GM23248 (cell line): ENCODE measurements around the gene RNF126. TPM values are rescaled to one million over a fixed set of nuclear protein-coding genes. Genes with fewer than 3 reads are reported as not detected.

ENCODE experiments used
- DNase-seq: peaks from one replicate; pipeline ENCODE4 v3.0.0-alpha.2; 2015
- H2AFZ ChIP-seq: fragments of 200-600 bp; sonication (generic); 2 replicates; pipeline ENCODE4 v1.6.1; 2016; ENCODE audit warnings: antibody characterized with exemption
- H3F3A ChIP-seq: fragments of 200-600 bp; sonication (generic); 2 replicates; pipeline ENCODE4 v1.6.1; 2016; ENCODE audit warnings: mild to moderate bottlenecking, antibody characterized with exemption, mixed run types; ENCODE audit not compliant: insufficient read depth
- H3K27ac ChIP-seq: fragments of 200-600 bp; sonication (generic); 2 replicates; pipeline ENCODE4 v1.5.1; 2016; ENCODE audit warnings: mild to moderate bottlenecking
- H3K27me3 ChIP-seq: fragments of 200-600 bp; sonication (generic); replicated peaks from 2 replicates; pipeline ENCODE4 v1.6.1; 2016; ENCODE audit warnings: mild to moderate bottlenecking; ENCODE audit not compliant: insufficient read depth
- H3K36me3 ChIP-seq: fragments of 200-600 bp; sonication (generic); 2 replicates; pipeline ENCODE4 v1.6.1; 2016; ENCODE audit warnings: low read depth, mild to moderate bottlenecking
- H3K4me1 ChIP-seq: fragments of 200-600 bp; sonication (generic); 2 replicates; pipeline ENCODE4 v1.6.1; 2016; ENCODE audit warnings: mild to moderate bottlenecking; ENCODE audit not compliant: insufficient read depth
- H3K4me2 ChIP-seq: fragments of 200-600 bp; sonication (generic); one replicate; pipeline ENCODE4 v1.6.1; 2016; ENCODE audit warnings: mild to moderate bottlenecking; ENCODE audit not compliant: unreplicated experiment
- H3K4me3 ChIP-seq: fragments of 200-600 bp; sonication (generic); 2 replicates; pipeline ENCODE4 v1.5.1; 2016; ENCODE audit warnings: mild to moderate bottlenecking
- H3K79me2 ChIP-seq: fragments of 200-600 bp; sonication (generic); 2 replicates; pipeline ENCODE4 v1.6.1; 2016; ENCODE audit warnings: mild to moderate bottlenecking; ENCODE audit not compliant: insufficient read depth
- H3K9ac ChIP-seq: fragments of 200-600 bp; sonication (generic); 2 replicates; pipeline ENCODE4 v1.6.1; 2016; ENCODE audit warnings: mild to moderate bottlenecking
- H3K9me2 ChIP-seq: fragments of 200-600 bp; sonication (generic); 2 replicates; pipeline ENCODE4 v1.6.1; 2016; ENCODE audit warnings: mixed run types, mild to moderate bottlenecking, moderate library complexity; ENCODE audit not compliant: insufficient read depth
- H3K9me3 ChIP-seq: fragments of 200-600 bp; sonication (generic); one replicate; pipeline ENCODE4 v1.6.1; 2017; ENCODE audit warnings: low read depth
- H4K20me1 ChIP-seq: fragments of 200-600 bp; sonication (generic); 2 replicates; pipeline ENCODE4 v1.6.0; 2016; ENCODE audit not compliant: insufficient read depth
- EZH2 ChIP-seq: fragments of 200-600 bp; sonication (generic); IDR thresholded peaks from 2 replicates; pipeline ENCODE4 v1.6.1; 2018; ENCODE audit warnings: antibody characterized with exemption, mild to moderate bottlenecking; ENCODE audit not compliant: insufficient read depth, poor library complexity, severe bottlenecking
- EZH2phosphoT487 ChIP-seq: fragments of 200-600 bp; sonication (generic); IDR thresholded peaks from 2 replicates; pipeline ENCODE4 v1.6.1; 2018; ENCODE audit warnings: antibody characterized with exemption, moderate library complexity, mild to moderate bottlenecking, low read depth; ENCODE audit not compliant: insufficient read depth
- WGBS, 2 experiments: methylation state at CpG; one replicate each; pipeline ENCODE4 v1.1.6; 2015 to 2017; ENCODE audit warnings: low lambda C conversion rate in 2 of 2, low coverage in 1 of 2; ENCODE audit errors: missing lambda C conversion rate in 2 of 2; 5-methylcytosine and 5-hydroxymethylcytosine counted together
- in situ Hi-C: fragments of 300-500 bp; cut with MboI; formaldehyde crosslinking; loops from 2 replicates; pipeline ENCODE4 v1.15.0; 2020
- polyA plus RNA-seq: library from polyadenylated mRNA; unstranded; fragments of >200 nt; fragmentation: Nextera tagmentation; extraction: Ambion mirVana; gene quantifications from 2 replicates; pipeline ENCODE4 v1.2.1, GENCODE V29; 2016
- total RNA-seq: library from RNA; depleted of rRNA; stranded (reverse); fragments of >200 nt; shearing (Covaris generic); gene quantifications from 2 replicates; pipeline ENCODE4 v1.2.3, GENCODE V29; 2014

RNF126 gene
- total and polyA plus RNA-seq, 2 experiments from 2014 or later: 52.7 to 72.4 TPM

- no peaks in the 10 kb centered on the region for H4K20me1 ChIP-seq
- in situ Hi-C loops: no loop called here
- H2AFZ ChIP-seq: no peak overlapping the region
- no peak for TF ChIP-seq EZH2
- no peak for TF ChIP-seq EZH2phosphoT487
- no peaks in the 10 kb centered on the region for H3K36me3 ChIP-seq
- no peaks in the 10 kb centered on the region for H3K27me3 ChIP-seq
- H3F3A ChIP-seq: no peaks in the 10 kb centered on the region; the same call in 1 of the 2 replicates
- H3K79me2 ChIP-seq: peaks cover 19% of the 10 kb centered on the region; the same call in 1 of the 2 replicates
- peak overlapping the region; percentile 92 for H3K9ac ChIP-seq
- peak overlapping the region; percentile 64 for H3K4me2 ChIP-seq
- WGBS, 2 experiments: 5 to 13% methylated on average over 17 to 38 of the region's 69 CpGs
- peaks cover 5% of the 10 kb centered on the region; the same call in 1 of the 2 replicates for H3K4me1 ChIP-seq
- H3K4me3 ChIP-seq: peak overlapping the region; percentile 75
- H3K9me2 ChIP-seq: no peaks in the 10 kb centered on the region
- no peaks in the 10 kb centered on the region for H3K9me3 ChIP-seq
- peak; percentile 90 for DNase-seq
- peak overlapping the region; percentile 83 for H3K27ac ChIP-seq
Observed at GRCh38 chr19:679418-680286, 16.6 kb upstream of the RNF126 start.

DNA sequence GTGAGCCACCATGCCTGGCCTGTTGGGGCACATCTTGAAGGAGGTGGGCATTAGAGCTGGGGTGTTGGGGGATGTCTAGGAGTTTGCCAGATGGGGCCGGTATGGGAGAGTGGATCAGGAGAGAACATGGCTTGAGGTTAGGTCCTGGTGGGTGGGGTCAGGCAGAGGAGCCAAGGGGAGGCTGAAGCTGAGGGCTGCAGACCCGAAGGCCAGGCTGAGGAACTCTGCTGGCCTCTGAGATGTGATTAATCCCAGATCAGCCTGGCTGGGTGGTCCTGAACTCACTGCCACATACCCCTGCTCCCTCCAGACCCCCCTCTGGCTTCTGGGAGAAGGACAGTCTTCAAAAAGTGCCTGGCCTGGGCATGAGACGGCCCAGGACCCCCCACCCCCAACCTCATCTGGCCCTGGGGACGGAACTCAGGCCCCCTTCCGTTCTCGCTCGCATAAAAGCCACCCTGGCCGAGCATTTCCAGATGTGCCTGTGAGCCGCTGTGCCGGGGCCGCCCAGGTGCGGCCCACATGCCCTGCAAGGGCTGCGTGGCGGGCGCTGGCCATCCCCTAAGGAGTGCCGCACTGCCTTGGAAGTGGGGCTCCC is 15.9 kb upstream of the RNF126 start:
- Histone ChIP-seq H3K36me3 (no peaks in the 10 kb centered on the region), H3K4me1 (peaks cover 5% of the 10 kb centered on the region; the same call in 1 of the 2 replicates), H2AFZ (no peak overlapping the region), H3K4me2 (peak overlapping the region; percentile 64), H3K79me2 (peaks cover 19% of the 10 kb centered on the region; the same call in 1 of the 2 replicates), H3K9me2 (no peaks in the 10 kb centered on the region), H3K4me3 (peak overlapping the region; percentile 75), H3K9me3 (no peaks in the 10 kb centered on the region), H3K9ac (peak overlapping the region; percentile 92), H3F3A (no peaks in the 10 kb centered on the region; the same call in 1 of the 2 replicates), H4K20me1 (no peaks in the 10 kb centered on the region), H3K27ac (peak overlapping the region; percentile 83; the same call in 1 of the 2 replicates), H3K27me3 (no peaks in the 10 kb centered on the region)
- TF ChIP-seq EZH2phosphoT487: no peak
- no peak for TF ChIP-seq EZH2
- in situ Hi-C loops: no loop called here
- no peak for DNase-seq
- WGBS, 2 experiments: 77 to 80% methylated on average over 15 to 16 of the region's 16 CpGs

DNA sequence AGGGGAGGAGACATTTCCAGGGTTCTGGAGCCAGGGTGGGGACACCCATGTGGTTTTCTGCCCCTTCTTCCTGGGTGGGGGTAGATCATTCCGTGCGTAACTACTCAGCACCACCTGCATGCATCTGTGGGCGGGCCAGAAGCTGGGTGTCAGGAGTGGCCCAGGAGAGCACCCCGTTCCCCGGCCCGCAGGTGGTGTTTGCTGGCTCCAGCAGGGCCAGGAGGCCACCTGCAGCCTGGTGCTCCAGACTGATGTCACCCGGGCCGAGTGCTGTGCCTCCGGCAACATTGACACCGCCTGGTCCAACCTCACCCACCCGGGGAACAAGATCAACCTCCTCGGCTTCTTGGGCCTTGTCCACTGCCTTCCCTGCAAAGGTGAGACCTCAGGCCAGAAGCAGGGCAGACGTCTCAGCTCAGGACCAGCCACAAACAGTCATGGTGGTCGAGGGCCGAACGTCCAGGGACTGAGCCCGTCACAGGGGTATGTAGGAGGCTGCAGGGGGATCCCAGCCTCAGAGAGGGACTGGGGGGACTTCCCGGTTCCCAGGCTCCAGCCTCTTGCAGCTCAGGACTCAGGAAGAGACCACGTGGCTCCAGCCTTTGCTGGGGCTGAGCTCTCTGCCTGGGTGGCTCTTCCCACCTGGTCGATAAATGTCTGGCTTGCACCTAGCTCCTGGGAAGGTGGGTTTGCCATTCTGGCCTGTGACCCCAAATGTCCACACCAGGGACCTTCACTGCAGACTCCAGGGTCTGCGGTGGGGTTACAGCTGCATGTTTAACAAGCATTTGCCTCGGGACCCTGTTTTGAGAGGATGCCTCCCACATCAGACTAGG is 14.8 kb upstream of the RNF126 start:
- Histone ChIP-seq H3K4me1 (peaks cover 5% of the 10 kb centered on the region; the same call in 1 of the 2 replicates), H3K4me2 (peak overlapping the region; percentile 87), H4K20me1 (no peaks in the 10 kb centered on the region), H3K27me3 (no peaks in the 10 kb centered on the region), H3K9me2 (no peaks in the 10 kb centered on the region), H3K27ac (peak overlapping the region; percentile 48), H3K79me2 (peaks cover 19% of the 10 kb centered on the region; the same call in 1 of the 2 replicates), H3F3A (no peaks in the 10 kb centered on the region; the same call in 1 of the 2 replicates), H3K36me3 (no peaks in the 10 kb centered on the region), H3K9ac (peak overlapping the region; percentile 84), H3K4me3 (peak overlapping the region; percentile 78), H2AFZ (no peak overlapping the region), H3K9me3 (no peaks in the 10 kb centered on the region)
- DNase-seq: peak; percentile 42
- in situ Hi-C loops: no loop called here
- WGBS, 2 experiments: 36 to 37% methylated on average over 18 to 21 of the region's 22 CpGs
- TF ChIP-seq EZH2phosphoT487 (no peak), EZH2 (no peak)

DNA sequence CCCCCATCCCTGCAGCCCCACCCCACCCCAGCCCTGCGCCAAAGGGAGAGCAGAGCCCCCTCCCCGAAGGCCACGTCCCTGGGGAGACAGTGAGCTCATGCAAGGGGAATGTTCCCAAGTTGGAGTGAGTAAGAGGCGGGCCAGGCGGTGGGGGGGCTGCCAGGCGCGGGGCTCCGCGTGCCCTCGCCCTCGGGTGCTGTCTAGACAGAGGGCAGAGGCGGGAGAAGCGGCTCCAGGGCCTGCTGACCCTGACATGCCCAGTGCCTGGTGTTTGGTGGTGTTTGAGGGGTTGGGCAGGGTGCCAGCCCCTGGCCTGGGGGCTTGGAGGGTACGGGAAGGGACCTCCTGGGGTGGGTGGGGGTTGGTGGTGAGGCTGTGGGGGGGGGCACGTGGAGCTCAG is 14.2 kb upstream of the RNF126 start:
- Histone ChIP-seq H3F3A (no peaks in the 10 kb centered on the region; the same call in 1 of the 2 replicates), H3K36me3 (no peaks in the 10 kb centered on the region), H3K9me2 (no peaks in the 10 kb centered on the region), H3K27ac (peak overlapping the region; percentile 48), H4K20me1 (no peaks in the 10 kb centered on the region), H3K27me3 (no peaks in the 10 kb centered on the region), H3K4me1 (peaks cover 5% of the 10 kb centered on the region; the same call in 1 of the 2 replicates), H2AFZ (no peak overlapping the region), H3K4me2 (peak overlapping the region; percentile 87), H3K79me2 (peaks cover 19% of the 10 kb centered on the region; the same call in 1 of the 2 replicates), H3K9ac (peak overlapping the region; percentile 84), H3K4me3 (peak overlapping the region; percentile 78), H3K9me3 (no peaks in the 10 kb centered on the region)
- TF ChIP-seq EZH2 (no peak), EZH2phosphoT487 (no peak)
- 1 to 2% methylated on average over 11 to 15 of the region's 15 CpGs for WGBS, 2 experiments
- in situ Hi-C loops: no loop called here
- peak; percentile 93 for DNase-seq
